CD4-positive, alpha-beta T cell treated with Interleukin-15 for 1 hour (primary cell): ENCODE results near the gene KHSRP.
"Not testable (repeated sequence)": the region's sequence is repeated elsewhere in the genome, so short reads cannot be mapped to it uniquely, and the experiment has no call there.

Experiments used
- DNase-seq: peaks from one replicate; pipeline ENCODE4 v3.0.0-alpha.2; 2020

Gene KHSRP

GRCh38 chr19:6450166-6450565 is 25.6 kb upstream of the KHSRP start:
- no peak for DNase-seq

DNA sequence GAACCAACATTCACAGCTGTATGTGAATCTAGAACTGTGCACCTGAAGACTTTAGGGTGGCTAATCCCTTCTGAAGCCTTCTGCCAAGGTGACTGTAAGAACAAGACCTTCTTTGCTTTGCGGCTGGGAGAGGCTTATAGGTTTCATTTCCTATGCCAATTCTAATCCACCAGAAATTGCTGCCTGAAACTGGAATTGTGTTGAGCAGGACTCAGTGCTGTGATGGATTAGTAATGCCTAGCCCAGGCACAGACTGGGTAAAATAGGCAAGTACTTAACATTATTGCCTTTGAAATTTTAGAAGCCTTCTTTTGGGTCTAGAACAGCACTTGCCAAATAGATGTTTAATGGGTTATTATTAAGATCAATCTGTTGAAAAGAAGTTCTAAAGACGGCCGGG is 23.4 kb upstream of the KHSRP start:
- DNase-seq: no peak

GRCh38 chr19:6446452-6446851 is 21.8 kb upstream of the KHSRP start:
- no peak for DNase-seq

GRCh38 chr19:6443986-6444385 is 19.4 kb upstream of the KHSRP start:
- DNase-seq: no peak

- DNase-seq: no peak
Measured at GRCh38 chr19:6442087-6442688, 17.6 kb upstream of the KHSRP start.

DNA sequence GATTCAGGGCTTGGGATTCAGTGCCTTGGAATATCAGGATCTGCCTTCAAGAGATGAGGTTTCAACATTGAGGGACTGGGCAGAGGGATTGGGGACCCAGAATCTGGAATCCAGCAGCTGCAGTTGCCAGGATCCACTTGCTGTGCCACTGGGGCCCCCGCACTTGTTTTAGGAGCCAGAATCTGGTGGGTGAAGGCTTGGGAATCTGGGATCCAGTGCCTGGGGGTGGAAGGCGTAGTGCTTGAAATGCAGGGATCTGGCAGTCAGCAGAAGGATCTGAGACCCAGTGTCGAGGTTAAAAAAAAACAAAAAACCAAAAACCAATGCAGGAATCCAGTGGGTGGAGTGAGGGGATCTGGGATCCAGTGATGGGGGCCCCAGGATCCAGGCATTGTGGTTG is 16.3 kb upstream of the KHSRP start:
- no peak for DNase-seq

DNA sequence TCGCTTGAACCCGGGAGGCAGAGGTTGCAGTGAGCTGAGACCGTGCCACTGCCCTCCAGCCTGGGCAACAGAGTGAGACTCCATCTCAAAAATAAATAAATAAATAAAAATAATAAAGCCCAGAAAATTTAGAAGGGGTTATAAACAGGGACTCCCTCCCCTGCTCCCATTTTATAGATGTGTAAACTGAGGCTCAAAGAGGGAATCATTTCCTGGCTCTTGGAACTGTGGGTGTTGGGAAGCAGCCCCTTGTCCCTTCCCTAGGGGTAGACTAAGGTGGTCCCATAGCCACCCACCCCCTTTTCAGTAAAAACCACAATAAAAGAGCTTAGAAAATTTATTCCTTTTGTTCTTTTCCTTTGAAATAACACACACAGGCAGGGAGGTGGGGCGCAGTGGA is 15.1 kb upstream of the KHSRP start:
- DNase-seq: no peak

- DNase-seq: no peak
Measured at GRCh38 chr19:6433663-6434062, 9.1 kb upstream of the KHSRP start, which contains the start of gene SLC25A41. SLC25A41 (minus strand) TSS chr19:6433763; CDS start chr19:6433693, 70 bp downstream.

GRCh38 chr19:6433165-6433564 is 8.6 kb upstream of the KHSRP start:
- no peak for DNase-seq

- no peak for DNase-seq
Measured at GRCh38 chr19:6431891-6432290, 7.3 kb upstream of the KHSRP start.

DNA sequence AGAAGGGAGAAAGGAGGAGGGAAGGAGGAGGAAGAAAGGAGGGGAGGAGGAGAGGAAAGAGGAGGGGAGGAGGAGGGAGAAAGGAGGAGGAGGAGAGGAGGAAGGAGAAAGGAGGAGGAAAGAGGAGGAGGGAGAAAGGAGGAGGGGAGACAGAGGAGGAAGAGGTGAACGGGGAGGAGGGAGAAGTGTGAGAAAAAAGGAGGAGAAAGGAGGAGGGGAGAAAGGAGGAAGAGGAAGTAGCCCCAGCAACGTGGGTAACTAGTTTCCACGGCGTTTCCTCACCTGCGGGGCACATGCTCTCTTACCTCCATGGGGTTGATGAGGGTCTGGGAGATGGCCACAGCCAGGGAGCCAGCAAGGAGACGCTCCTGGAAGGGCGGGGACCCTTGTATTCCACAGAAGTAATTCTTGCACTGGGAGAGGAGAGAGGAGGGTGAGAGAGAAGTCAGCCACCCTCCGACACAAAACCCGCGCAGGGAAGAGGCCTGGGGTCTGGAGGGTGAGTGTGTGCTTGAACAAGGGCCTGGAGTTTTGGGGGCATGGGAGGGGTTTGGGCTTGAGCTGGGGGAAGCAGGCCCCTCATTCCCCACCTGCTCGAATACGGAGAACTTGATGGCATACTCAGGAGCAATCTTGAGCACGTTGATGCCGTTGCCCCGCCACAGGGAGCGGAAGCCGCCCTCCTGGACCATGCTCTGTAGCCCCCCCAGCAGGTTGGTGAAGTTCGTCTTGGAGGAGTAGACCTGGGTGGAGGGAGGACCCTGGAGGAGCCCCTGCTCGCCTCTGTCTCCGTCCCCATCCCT is 5.0 kb upstream of the KHSRP start:
- DNase-seq: no peak

GRCh38 chr19:6428692-6429418 is 4.2 kb upstream of the KHSRP start:
- not testable (repeated sequence) for DNase-seq

DNA sequence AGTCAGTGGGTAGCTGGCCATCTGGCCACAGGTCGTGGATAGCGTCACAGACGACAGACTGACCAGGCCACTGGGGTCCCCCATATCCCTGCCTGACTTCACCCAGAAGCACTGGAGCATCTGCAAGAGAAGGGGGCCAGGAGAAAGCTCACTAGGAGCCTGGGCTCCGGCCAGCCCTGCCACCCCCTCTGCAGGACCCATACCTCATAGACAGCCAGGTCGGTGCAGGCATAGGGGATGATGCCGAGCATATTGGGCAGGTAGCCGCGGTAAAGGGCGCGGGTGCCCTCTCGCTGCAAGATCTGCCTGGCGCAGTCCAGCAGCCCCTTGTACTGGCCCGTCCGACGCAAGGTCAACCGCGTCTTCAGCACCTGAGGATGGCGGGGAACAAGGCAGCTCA is 2.5 kb upstream of the KHSRP start:
- no peak for DNase-seq

DNA sequence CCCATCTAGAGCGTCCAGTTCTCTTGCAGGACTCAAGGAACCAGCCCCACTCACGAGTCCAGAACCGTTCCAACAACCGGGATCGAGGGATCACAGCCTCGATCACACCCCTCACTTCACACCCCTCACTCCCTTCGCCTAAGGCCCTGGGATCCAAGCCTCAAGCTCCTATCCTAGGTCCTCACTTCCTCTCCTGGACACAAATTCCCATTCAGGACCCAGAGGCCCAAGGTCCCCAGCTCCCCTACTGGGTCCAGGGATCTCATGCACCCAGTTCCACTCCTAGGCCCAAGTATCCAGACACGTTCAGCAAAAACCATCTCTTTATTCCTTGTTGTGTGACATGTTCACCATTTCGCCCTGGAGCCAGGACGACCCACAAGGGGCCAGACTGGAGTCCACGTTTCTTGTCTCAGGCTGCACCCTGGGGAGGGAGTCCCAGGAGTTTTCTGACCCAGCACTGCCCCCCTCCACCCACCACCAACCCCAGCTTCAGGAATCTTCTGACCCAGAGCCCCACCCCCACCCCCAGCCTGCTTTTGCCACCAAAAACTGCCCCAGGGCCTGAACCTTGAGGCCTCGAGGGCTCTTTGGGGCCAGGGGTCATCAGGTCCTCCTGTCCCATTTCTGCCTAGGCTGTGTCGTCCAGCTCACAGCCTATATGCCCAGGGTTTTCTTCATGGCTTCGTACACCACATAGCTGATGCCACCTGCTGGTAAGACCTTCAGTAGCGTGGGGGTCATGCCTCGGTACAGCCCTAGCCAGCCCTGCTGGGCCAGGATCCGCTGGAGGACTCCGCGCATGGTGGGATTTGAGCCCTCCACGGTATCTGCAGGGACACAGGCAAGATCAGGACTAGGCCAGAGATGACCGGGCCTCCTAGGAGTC is 1.4 kb upstream of the KHSRP start:
- no peak for DNase-seq

DNA sequence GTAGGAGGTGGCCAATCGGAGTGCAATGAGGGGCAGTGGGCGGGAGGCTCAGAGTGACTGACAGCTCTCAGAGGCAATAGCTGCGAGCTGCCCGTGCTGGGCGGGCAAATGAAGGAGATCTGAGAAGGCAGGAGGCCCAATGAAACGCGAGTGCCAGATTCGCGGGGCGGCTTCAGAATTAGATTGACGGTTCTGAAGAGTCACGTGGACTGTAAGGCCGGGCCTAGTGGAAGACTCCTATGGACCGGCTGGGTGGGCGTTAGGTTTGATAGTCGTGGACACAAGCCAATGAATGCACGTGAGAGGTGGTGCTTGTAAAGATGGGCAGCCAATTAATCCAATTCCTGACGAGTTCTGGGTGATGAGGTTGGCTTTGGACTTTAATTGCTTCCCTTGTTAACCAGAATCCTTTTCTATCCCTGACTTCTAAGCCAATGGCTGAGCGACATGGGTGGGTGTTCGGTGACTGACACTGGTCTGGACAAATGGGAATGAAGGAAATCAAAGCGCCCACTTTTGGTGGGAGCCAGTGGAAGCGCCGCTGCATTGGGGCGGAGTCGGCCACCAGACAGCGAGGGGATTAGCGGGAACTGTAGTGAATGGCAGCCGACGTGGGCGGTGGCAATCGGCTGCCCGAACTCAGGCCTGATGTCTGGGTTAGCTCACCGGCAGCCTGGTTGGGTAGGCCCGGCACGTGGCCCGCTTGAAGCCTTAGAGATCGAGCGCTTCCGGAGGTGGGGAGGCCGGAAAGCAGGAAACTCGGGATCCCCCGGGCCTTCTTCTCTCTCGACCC is 524 bp upstream of the KHSRP start:
- DNase-seq: peak; percentile 100

DNA sequence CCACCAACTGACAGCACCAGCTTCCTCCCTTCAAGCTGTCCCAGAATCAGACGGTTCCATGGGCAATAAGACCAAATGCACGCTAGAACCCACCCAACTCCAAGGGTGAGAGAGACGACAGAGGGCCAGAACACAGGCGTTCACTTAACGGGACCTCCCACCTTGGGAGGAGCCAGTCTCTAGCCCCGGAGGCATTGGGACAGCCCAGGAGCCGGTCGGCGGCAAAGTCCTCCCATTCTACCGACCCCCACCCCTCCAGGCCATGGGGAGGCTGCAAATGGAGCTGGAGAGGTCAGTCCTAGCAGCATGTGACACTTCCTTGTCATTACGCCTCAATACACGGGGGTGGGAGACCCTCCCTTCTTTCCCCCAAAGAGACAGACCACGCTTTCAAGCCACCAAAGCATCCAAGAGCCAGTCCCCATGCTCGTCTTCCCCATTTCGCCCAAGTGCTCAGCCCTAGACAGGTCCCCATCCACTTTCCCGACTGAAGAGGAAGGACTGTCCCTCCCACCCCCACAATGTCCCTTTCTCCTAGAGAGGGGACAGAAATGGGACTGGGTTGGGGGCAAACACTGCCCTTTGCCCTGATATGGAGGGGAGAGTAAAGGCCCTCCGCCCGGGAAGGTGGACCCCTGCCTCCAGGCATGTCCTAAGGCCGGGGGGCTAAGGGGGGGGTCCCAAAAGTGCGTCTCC is 964 bp downstream of the KHSRP start:
- DNase-seq: no peak

DNA sequence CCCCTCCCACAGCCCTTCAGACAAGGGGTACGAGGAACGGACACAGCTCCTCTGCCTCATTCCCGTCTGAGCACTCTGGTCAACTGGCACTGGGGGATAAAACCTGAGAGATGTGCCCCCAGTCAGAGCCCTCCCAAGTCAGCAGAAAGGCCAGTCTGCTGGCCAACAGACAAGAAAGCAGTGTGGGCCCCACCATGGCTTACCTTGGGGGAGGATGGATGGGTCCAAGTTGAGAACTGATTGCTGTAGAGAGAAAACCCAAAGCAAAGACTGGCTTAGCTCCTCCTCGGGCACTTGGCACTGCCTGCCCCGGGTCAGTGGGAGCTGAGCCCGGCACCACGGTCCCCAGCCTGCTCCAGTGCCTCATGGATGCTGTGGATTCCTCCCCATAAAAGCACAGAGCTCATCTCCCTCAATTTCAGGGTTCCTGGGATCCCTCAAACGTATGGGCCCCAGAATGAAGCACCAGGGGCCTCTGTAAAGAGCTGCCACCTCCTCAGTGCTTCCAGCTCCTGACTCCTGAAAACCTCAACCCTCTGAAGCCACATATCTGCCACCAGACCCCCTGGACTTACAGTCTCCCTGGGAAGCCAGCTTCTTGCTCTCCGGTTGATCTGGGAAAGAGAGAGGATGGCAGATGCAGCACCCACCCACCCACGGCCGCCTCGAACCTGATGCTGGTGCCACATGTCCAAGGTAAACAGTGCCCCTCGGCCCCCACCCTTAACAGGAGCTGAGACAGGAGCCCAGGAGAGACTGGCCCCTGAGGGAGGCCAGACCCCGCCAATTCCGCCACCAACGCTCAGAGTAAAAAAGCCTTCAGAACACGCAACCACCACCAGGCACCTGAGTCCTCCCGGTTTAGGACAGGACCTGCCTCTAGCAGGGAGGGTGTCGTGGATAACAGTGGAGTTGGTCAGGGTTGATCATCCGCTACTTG is 3.3 kb downstream of the KHSRP start:
- DNase-seq: no peak

DNA sequence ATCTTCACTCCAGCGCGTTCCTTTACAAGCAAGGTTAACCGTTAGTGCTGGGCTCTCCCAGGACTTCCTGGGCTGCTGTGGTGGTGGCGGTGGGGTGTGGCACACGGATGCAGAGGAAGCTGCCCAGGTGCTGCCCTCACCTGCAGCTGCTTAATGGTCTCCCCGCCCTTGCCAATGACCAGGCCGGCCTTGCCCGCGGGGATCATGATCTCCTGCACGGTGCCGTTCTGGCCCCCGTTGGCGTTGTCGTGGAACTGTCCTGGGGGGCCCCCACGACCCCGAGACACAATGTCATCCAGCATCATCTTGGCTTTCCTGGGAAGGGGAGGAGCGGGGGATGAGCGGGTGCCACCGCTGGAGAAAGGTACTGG is 6.1 kb downstream of the KHSRP start:
- DNase-seq: no peak

DNA sequence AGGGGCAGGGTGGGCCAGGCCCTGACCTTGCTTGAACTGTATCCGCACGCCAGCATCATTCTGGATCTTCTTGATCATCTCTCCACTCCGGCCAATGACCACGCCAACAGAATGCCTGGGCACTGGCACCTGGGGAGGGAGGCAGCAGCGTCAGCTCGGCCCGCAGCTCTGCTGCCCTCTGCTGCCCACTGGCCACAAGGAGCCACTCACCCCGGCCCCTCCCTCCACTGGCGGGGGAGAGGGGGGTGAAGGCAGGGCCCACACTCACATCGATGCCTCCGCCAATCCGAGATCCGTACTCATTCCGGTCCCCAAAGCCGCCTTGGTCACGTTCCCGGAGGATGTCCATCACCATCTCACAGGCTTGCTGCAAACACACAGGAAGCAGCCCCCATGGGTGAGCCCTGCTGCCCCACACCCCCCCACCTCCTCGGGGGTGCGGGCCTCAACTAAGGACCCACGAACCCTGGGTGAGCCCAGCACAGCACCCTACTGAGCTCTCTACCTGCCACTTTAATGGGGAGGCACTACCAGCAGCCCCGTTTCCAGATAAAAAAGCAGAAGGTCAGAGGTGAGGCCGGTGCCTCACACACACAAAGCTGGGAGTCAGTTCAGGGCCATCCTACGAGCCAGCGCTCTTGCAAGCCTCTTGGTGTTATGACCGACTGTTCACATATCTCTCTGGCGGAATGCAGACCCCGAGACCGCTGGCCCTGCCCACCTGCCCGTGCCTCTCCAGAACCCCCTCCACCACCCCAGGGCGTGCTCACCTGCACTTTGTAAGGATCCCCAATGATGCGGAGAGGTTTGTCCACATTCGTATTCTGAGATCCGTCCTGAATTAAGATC is 6.7 kb downstream of the KHSRP start:
- no peak for DNase-seq
